ENCODE results near the gene AVL9. TPM values are rescaled to one million over a fixed set of nuclear protein-coding genes. Genes with fewer than 3 reads are reported as not detected.

The AVL9 gene
- total RNA-seq, 2 experiments from 2014 or later: 23.3 to 25.4 TPM

DNA sequence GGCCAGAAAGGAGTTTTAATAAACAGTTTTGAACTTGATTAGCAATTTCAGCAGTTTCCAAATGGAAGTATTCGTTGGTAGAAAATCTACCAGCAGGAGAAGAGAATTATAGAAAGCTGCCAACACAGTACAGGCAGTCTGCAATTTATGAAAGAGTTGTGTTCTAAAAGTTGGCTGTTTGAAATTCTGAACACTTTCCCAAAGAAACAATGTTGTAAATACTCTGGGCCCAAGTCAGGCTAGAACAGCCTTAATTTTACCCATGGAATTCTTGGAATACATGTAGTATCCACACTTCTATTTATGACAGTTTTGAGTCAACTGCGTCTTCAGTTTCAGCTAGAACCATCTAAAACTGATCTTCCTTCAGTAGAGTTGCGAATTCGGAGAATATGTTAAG lies 42.5 kb downstream of the AVL9 start:
- intact Hi-C loops (cut with DNase I, micrococcal nuclease): no loop called here
- Histone ChIP-seq H3K4me1 (ENCODE audit: insufficient read depth, low read length) (no peaks in the 10 kb centered on the region), H3K36me3 (ENCODE audit: insufficient read depth, low read length) (no peaks in the 10 kb centered on the region), H3K4me3 (ENCODE audit: low read length) (no peak overlapping the region), H3K27me3 (ENCODE audit: control insufficient read depth in 1 of 2, insufficient read depth in 2 of 2, low read length in 2 of 2) (no peaks in the 10 kb centered on the region), H3K27ac (ENCODE audit: low read depth in 1 of 2, low read length in 2 of 2) (no peak overlapping the region), H3K9me3 (ENCODE audit: control insufficient read depth in 1 of 2, insufficient read depth in 1 of 2, low read length in 2 of 2) (no peaks in the 10 kb centered on the region)
- DNase-seq (no peak), ATAC-seq (ENCODE audit: poor library complexity) (no peak)
- CTCF ChIA-PET: no interaction called here
- Mint-ChIP-seq H3K4me1 (ENCODE audit: low read depth) (peaks cover 44% of the 10 kb centered on the region), H3K9me3 (no peaks in the 10 kb centered on the region), H3K27ac (no peak overlapping the region), H3K36me3 (ENCODE audit: low read depth) (peaks cover 26% of the 10 kb centered on the region), H3K27me3 (no peaks in the 10 kb centered on the region), H3K4me3 (no peak overlapping the region)
- TF ChIP-seq, protein P1, sequence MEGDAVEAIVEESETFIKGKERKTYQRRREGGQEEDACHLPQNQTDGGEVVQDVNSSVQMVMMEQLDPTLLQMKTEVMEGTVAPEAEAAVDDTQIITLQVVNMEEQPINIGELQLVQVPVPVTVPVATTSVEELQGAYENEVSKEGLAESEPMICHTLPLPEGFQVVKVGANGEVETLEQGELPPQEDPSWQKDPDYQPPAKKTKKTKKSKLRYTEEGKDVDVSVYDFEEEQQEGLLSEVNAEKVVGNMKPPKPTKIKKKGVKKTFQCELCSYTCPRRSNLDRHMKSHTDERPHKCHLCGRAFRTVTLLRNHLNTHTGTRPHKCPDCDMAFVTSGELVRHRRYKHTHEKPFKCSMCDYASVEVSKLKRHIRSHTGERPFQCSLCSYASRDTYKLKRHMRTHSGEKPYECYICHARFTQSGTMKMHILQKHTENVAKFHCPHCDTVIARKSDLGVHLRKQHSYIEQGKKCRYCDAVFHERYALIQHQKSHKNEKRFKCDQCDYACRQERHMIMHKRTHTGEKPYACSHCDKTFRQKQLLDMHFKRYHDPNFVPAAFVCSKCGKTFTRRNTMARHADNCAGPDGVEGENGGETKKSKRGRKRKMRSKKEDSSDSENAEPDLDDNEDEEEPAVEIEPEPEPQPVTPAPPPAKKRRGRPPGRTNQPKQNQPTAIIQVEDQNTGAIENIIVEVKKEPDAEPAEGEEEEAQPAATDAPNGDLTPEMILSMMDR (IDR thresholded peaks at IDR 0.05): no peak
- POLR2A ChIA-PET: no interaction called here

DNA sequence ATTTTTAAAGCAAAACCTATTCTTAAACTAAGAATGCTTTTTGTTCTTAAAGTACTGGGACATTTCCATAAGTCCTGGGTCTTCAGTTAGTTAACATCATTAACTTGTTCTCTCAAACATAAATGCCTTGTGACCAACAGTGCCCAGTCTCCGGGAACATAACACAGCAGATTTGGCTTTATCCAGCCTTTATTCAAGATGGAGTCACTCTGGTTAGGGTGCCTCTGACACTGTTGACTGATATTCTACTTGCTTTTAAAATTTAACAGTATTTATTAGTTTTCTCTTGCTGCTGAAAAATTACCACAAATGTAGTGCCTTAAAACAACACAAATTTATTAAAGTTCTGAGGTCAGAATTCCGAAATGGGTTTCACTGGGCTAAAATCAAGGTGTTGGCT lies 44.1 kb downstream of the AVL9 start:
- intact Hi-C loops (cut with DNase I, micrococcal nuclease): no loop called here
- no peak overlapping the region for H3K4me3 ChIP-seq (ENCODE audit: low read length)
- TF ChIP-seq, protein P1 (IDR thresholded peaks at IDR 0.05): no peak
- Mint-ChIP-seq H3K4me3 (no peak overlapping the region), H3K27me3 (no peaks in the 10 kb centered on the region), H3K9me3 (no peaks in the 10 kb centered on the region), H3K27ac (no peak overlapping the region), H3K4me1 (ENCODE audit: low read depth) (peaks cover 43% of the 10 kb centered on the region), H3K36me3 (ENCODE audit: low read depth) (peaks cover 31% of the 10 kb centered on the region)
- no peaks in the 10 kb centered on the region for H3K4me1 ChIP-seq (ENCODE audit: insufficient read depth, low read length)
- DNase-seq (no peak), ATAC-seq (ENCODE audit: poor library complexity) (no peak)
- no peak overlapping the region for H3K27ac ChIP-seq (ENCODE audit: low read depth in 1 of 2, low read length in 2 of 2)
- ChIA-PET CTCF (no interaction called here), POLR2A (interaction anchor here (1.2 to 1.6 kb wide), 2 partner anchors 13 to 49 kb away, joined by 3 read pairs; partner anchors contain the start of gene LSM5)
- H3K36me3 ChIP-seq (ENCODE audit: insufficient read depth, low read length): peaks cover 11% of the 10 kb centered on the region
- H3K27me3 ChIP-seq (ENCODE audit: control insufficient read depth in 1 of 2, insufficient read depth in 2 of 2, low read length in 2 of 2): no peaks in the 10 kb centered on the region
- H3K9me3 ChIP-seq (ENCODE audit: control insufficient read depth in 1 of 2, insufficient read depth in 1 of 2, low read length in 2 of 2): no peaks in the 10 kb centered on the region

DNA sequence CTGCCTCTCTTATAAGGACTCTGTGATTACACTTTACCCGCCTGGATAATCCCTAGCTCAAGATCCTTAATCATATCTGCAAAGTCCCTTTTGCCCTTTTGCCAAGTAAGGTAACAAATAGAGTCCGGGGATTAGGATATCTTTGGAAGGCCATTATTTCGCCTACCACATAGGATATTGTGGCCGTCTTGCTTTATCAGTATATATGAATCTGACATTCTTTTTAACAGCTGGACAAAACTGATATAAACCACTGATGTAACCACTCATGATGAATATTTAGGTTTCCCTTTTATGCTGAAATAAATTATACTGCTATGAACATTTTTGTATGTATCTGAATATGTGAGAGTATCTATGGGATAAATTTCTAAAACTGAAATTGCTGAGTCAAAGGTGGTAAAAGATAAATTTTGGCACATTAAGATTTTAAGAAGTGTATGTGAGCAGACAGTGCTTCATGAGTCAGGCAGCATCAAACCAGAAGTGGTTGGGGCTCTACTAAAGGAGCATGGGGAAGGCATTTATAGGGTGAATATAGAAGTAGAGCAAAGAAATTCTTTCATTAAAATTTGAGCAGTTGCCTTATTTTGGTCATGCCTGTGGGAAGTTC lies 44.7 kb downstream of the AVL9 start:
- no peak overlapping the region for H3K27ac ChIP-seq (ENCODE audit: low read depth in 1 of 2, low read length in 2 of 2)
- no peak for ATAC-seq (ENCODE audit: poor library complexity)
- no peak for DNase-seq

More for the DNA sequence above, 44.7 kb downstream of the AVL9 start:
- TF ChIP-seq, protein P1 (IDR thresholded peaks at IDR 0.05): no peak
- Mint-ChIP-seq H3K4me1 (ENCODE audit: low read depth) (peaks cover 41% of the 10 kb centered on the region), H3K27me3 (no peaks in the 10 kb centered on the region), H3K36me3 (ENCODE audit: low read depth) (peaks cover 35% of the 10 kb centered on the region), H3K4me3 (no peak overlapping the region), H3K9me3 (no peaks in the 10 kb centered on the region), H3K27ac (no peak overlapping the region)
- Histone ChIP-seq H3K4me1 (ENCODE audit: insufficient read depth, low read length) (no peaks in the 10 kb centered on the region), H3K36me3 (ENCODE audit: insufficient read depth, low read length) (peaks cover 15% of the 10 kb centered on the region), H3K27me3 (ENCODE audit: control insufficient read depth in 1 of 2, insufficient read depth in 2 of 2, low read length in 2 of 2) (no peaks in the 10 kb centered on the region), H3K4me3 (ENCODE audit: low read length) (no peak overlapping the region), H3K9me3 (ENCODE audit: control insufficient read depth in 1 of 2, insufficient read depth in 1 of 2, low read length in 2 of 2) (no peaks in the 10 kb centered on the region)
- POLR2A ChIA-PET: interaction anchor here (1.2 to 1.6 kb wide), 2 partner anchors 12 to 50 kb away, joined by 3 read pairs; partner anchors contain the start of gene LSM5
- CTCF ChIA-PET: no interaction called here
- intact Hi-C loops (cut with DNase I, micrococcal nuclease): loop anchor here (5.0 kb wide), 1 partner anchor 33 kb away; no protein-coding TSS in a partner anchor

All from CD4-positive, alpha-beta T cell (primary cell).